Tibial nerve (tissue), 3 donors: ENCODE data around the gene SHISA6.

Experiments used
- CTCF ChIP-seq, 5 experiments: fragments of 200-600 bp in 3 of 5; fragments of 450-650 bp in 2 of 5; sonication (generic) in 3 of 5; IDR thresholded peaks; one replicate each; pipeline ENCODE4 v1.5.1; 2016 to 2019; ENCODE audit warnings: antibody characterized with exemption in 5 of 5, mild to moderate bottlenecking in 3 of 5, moderate library complexity in 2 of 5
- POLR2A ChIP-seq, 2 donors: fragments of 450-650 bp; IDR thresholded peaks; one replicate each; pipeline ENCODE4 v1.6.1; 2017; ENCODE audit warnings: antibody characterized with exemption in 2 of 2, mild to moderate bottlenecking in 2 of 2, moderate library complexity in 2 of 2

GRCh38 chr17:11558681-11559234, 317.7 kb downstream of the SHISA6 start:
- TF ChIP-seq CTCF (IDR thresholded peaks at IDR 0.05), result no peak
- TF ChIP-seq POLR2A (IDR thresholded peaks at IDR 0.05), result no peak
